GM20431 (cell line): Measurements from ENCODE around the gene SLC44A4.
"Not testable (repeated sequence)": the region's sequence is repeated elsewhere in the genome, so short reads cannot be mapped to it uniquely, and the experiment has no call there.

Experiments
- in situ Hi-C: fragments of 300-500 bp; cut with MseI, MboI; formaldehyde crosslinking; loops from one replicate; pipeline ENCODE4 v1.15.0; 2020; ENCODE audit warnings: low sequenced_read_pairs; ENCODE audit not compliant: unreplicated experiment

Gene SLC44A4

DNA sequence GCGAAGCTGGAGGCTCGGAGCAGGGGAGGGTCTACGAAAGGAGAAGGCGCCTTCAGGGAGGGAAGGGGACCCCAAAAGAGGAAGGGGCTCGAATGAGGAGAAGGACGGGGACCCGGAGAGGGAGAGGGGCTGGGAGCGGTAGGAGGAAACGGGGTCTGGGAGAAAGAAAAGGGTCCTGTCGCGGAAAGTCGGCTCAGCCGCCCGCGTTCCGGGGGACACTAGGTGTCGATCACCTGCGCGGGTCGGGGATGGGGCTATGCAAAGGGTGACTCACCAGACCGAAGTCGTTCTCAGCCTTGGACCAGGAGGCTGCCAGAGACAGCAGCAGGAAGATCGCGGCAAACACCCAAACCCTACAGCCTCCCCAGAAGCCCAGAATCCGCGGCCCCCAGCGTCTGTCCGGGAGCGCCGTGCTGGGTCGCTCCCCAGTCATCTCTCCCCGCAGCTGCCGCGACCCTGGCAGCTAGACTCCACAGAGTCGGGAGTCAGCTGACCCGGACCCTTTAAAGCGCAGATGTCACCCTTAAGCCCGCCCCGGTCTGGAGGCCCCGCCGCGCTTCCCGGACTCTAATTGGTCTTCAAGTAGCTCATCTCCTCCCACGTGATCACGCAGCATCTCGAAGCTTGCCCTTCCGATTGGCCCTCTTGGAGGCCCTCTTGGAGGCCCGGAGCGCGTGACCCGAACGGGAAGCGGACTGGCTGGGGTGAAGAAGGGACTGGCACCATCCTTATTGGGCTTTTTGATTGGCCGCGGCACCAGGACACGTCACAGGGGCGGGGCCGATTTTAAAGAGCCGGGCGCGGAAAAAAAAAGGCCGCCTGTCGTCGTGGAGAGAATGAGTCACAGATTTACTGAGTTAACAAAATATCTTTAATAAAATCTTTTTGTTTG lies 16.2 kb downstream of the SLC44A4 start, which contains the start of gene NEU1:
Gene NEU1, minus strand, starts transcription at position 478 of the 892 bp plus-strand sequence. Its CDS starts 45 bp downstream, at position 433.
- in situ Hi-C loops, result no loop called here

DNA sequence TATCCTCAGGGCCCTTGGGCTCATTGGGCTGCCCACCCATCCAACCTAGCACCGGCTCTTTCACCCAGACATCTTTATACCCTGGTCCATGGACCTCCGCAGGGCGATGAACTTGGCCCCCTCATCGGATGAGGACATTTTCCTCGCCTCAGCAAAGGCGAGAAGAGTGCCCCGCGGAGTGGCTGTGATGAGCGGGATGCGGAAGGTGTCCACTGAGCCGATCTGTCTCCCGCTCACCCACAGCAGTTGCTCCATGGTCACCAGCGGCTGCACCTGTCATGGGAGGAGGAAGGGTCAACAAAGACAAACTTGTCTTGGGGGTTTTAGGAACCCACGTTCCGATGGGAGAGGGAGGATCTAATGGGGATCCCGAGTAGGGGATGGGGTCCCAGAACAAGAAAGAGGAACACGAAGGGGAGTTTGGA lies 16.9 kb downstream of the SLC44A4 start:
- in situ Hi-C loops, result no loop called here

DNA sequence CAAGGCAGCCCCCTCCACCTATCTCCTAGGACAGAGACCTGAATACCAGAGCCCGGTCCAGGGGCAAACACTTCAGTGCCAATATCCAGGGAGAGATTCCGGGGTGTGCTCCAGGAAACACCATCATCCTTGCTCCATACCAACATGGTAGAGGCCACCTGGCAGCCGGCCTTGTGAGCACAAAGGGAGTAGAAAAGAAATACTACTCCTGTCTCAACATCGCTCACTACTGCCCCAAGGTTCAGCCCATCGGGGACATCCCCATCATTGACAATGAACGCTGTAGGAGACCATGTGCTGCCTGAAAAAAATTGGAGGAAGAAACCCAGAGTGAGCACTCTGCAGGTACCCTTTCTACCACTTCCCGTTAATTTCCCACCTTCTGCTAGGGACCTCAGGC lies 17.6 kb downstream of the SLC44A4 start:
- in situ Hi-C loops, result no loop called here

DNA sequence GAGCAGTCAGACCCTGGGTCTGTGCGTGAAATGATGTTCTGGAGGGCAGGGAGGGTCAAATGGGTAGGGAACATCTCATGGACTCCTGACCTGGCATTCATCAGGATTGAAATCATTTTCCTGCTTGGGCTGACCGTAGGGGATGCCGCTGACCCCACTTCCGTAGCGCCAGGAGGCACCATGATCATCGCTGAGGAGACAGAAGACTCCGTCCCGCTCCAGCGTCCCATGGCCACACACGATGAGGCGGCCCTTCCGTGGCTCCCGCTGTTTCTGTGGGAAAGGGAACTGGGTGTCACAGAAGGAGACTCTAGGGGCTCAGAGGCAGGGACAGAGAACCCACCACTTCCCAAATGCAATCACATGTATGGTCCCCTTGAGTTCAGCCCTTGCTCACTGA lies 18.4 kb downstream of the SLC44A4 start:
- in situ Hi-C loops, result no loop called here

DNA sequence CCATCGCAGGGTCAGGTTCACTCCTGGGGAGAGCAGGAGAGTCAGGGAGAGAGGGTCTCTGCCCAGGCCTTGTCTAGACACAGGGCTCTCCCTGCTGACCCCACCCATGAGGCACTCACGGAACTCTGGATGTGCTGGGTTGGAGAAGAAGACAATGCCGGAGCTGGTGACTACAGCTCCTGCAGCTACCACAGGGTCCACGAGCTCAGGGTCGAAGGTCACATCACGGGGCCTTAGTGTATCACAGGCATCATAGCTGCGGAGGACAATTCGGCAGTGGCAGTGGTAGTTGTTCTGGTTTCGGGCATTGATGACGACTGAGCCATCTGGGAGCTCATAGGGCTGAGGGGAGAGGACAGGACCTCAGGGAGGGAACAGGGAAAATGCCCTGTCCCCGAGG lies 18.9 kb downstream of the SLC44A4 start:
- in situ Hi-C loops, result no loop called here

DNA sequence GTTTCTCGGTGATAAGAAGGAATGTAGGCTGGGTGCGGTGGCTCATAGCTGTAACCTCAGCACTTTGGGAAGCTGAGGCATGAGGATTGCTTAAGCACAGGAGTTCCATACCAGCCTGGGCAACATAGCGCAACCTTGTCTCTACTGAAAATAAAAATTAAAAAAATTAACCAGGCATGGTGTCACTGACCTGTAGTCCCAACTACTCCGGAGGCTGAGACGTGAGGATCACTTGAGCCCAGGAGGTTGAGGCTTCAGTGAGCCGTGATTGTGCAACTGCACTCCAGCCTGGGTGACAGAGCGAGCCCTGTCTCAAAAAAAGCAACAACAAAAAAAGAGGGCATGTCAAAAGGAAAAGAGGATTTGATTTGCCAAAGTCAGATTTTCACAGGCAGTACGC lies 20.1 kb downstream of the SLC44A4 start:
- in situ Hi-C loops, result no loop called here

DNA sequence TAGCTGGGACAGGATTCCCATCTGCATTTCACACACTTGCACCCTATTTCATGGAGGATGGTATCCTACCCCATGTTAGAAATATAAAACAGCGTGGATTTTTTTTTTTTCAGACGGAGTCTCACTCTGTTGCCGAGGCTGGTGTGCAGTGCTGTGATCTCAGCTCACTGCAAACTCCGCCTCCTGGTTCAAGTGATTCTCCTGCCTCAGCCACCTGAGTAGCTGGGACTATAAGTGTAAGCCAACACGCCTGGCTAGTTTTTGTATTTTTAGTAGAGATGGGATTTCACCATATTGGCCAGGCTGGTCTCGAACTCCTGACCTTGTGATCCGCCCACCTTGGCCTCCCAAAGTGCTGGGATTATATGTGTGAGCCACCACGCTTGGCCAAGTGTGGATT lies 21.0 kb downstream of the SLC44A4 start:
- in situ Hi-C loops, result not testable (repeated sequence)

DNA sequence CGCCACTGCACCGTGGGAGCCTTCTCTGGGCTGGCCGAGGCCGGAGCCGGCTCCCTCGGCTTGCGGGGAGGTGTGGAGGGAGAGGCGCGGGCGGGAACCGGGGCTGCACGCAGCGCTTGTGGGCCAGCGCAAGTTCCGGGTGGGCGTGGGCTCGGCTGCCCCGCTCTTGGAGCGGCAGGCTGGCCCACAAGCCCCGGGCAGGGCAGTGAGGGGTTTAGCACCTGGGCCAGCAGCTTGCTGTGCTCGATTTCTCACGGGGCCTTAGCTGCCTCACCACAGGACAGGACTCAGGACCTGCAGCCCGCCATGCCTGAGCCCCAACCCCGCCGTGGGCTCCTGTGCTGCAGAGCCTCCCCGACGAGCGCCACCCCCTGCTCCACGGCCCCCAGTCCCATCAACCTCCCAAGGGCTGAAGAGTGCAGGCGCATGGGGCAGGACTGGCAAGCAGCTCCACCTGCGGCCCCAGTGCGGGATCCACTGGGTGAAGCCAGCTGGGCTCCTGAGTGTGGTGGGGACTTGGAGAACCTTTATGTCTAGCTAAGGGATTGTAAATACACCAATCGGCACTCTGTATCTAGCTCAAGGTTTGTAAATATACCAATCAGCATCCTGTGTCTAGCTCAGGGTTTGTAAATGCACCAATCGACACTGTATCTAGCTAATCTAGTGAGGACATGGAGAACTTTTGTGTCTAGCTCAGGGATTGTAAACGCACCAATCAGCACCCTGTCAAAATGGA lies 26.6 kb downstream of the SLC44A4 start:
- in situ Hi-C loops, result not testable (repeated sequence)

DNA sequence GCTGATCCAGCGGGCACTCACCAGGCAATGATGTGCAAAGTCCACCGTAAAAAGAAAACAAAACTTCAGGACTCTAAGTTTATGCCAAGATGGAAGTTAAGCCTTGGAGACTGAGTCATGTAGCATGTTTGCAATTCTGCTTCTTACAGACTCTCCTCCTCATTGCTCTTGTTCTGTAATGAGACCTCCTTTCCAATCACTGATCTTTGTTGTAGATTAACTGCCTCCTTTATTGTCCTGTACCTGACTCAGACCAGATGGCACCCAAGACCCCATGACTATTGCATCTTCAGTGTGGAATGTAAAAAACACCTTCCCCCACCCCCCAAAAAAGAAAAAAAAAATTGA lies 27.3 kb downstream of the SLC44A4 start:
- in situ Hi-C loops, result no loop called here

DNA sequence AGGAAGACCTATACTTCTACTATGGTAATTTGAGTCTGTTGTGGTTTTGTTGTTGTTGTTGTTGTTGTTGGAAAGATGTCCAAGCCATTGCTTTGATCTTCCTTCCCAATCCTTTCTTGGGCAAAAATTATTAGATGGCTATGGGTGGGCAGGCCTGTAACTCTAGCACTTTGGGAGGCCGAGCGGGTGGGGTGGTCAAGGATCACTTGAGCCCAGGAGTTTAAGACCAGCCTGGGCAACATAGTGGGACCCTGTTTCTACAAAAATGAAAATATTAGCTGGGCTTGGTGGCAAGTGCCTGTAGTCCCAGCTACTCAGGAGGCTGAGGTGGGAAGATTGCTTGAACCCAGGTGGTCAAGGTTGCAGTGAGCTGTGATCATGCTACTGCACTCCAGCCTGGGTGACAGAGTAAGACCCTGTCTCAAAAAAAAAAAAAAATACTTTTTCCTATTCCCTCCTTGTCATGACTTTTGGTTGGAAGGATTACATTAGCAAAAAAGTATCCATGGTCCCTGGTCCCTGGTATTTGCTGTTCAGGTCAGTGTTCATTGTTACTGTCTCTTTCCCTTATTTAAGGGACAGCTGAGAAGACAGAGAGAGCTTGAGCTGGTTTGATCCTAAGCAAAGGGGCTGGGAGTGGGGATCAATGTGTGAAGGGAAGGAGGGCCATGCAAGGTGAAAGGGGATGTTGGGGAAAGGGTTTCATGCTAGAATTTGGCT lies 27.9 kb downstream of the SLC44A4 start:
- in situ Hi-C loops, result no loop called here

DNA sequence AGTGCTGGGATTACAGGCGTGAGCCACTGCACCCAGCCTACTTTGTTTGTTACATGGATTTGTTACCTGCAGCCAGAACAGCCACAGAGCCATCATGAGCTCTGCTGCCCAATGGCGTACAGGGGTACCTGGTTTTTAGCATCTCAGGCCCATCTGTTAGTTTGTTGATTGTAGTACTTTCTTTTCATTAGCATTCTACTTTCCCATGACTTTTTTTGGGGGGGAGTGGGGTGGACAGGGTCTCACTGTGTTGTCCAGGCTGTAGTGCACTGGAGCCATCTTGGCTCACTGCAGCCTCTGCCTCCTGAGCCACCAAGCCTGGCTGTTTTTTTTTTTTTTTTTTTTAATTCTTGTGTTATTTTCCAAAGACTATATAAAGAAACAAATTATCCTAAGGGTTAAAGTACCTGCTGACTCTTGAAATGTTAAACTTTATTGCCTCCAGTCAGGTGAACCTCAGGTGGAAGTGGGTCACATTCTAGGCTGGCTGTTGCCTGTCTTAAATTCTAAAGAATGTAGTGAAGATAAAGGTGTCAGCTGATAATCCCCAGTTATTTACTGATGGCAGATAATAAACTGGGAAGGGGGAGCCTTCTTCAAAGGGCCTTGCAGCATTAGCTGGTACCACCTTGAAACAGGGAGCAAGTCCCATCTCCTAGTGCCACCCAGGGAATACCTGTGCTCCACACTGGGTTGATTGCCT lies 31.4 kb downstream of the SLC44A4 start:
- in situ Hi-C loops, result no loop called here

DNA sequence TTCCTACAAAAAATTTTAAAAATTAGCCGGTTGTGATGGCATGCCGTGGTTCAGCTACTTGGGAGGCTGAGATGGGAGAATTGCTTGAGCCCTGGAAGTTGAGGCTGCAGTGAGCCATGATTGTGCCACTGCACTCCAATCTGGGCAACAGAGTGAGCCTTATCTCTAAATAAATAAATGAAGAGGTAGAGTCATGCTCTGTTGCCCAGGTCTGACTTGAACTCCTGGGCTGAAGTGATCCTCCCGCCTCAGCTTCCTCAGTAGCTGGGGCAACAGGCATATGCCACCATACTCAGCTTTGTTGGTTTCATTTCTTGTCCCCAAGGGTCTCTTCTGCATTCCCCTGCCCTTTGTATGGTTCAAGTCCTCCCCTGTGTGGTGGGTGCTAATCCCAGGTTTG lies 34.3 kb downstream of the SLC44A4 start:
- in situ Hi-C loops, result no loop called here

DNA sequence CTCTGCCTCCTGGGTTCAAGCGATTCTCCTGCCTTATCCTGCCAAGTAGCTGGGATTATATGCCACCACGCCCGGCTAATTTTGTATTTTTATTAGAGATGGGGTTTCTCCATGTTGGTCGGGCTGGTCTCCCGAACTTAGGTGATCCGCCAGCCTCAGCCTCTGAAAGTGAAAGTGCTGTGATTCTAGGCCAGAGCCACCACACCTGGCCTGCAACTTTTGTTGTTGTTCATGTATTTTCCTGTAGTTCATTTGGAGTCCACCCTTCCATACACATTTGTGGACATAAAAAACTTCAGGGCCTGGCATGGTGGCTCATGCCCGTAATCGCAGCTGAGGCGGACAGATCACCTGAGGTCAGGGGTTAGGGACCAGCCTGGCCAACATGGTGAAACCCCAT lies 36.7 kb downstream of the SLC44A4 start:
- in situ Hi-C loops, result no loop called here

DNA sequence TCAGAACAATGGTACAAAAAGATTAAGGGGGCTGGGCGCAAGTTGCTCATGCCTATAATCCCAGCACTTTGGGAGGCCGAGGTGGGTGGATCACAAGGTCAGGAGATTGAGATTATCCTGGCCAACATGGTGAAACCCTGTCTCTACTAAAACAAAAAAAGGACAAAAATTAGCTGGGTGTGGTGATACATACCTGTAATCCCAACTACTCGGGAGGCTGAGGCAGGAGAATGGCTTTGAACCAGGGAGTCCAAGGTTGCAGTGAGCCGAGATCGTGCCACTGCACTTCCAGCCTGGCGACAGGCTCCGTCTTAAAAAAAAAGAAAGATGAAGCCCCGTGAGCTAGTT lies 39.0 kb downstream of the SLC44A4 start:
- in situ Hi-C loops, result not testable (repeated sequence)

DNA sequence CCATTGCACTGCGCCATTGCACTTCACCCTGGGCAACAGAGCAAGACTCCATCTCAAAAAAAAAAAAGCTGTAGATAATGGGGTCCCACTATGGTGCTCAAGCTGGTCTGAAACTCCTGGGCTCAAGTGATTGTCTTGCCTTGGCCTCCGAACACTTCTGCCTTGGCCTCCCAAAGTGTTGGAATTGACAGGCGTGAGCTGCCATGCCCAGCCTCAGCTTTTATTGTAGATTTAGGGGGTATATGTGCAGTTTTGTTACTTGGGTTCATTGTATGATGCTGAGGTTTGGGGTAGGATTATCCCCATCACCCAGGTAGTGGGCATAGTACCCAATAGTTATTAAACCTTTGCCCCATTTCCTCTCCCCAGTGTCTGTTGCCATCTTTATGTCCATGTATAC lies 39.8 kb downstream of the SLC44A4 start:
- in situ Hi-C loops, result no loop called here

DNA sequence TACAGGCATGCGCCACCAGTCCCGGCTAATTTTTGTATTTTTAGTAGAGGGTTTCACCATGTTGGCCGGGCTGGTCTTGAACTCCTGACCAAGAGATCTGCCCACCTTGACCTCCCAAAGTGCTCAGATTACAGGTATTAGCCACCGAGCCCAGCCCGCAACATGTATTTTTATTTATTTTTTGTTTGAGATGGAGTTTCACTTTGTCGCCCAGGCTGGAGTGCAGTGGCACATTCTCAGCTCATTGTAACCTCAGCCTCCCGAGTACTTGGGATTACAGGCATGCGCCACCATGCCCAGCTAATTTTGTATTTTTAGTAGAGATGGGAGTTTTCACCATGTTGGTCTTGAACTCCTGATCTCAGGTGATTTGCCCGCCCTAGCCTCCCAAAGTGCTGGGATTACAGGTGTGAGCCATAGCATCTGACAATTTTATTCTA lies 40.7 kb downstream of the SLC44A4 start:
- in situ Hi-C loops, result not testable (repeated sequence)

DNA sequence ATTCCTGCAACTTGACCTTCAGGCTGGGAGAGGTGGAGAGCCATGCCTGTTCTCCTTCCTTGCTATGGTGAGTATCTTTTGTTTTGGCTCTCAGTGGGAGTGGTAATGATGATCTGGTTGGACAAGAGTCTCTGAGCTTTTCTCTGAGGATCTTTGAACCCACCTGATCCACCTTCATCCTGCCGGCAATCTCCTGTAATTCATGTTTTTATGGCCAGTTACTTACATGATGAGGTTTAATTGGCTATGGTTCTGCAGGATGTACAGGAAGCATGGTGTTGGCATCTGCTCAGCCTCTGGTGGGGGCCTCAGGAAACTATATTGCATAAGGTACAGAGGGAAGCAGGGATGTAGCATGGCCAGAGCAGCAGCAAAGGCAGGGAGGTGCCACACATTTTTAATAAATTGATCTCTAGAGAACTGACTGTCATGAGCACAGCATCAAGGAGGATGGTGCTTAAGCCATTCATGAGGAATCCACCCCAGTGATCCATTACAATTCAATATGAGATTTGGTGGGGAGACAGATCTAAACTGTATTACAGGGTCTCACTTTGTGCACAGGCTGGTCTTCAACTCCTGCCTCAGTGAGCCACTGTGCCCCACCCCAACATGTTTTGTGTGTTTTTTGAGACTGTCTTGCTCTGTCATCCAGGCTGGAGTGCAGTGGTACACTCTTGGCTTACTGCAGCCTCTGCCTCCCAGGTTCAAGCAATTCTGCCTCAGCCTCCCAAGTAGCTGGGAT lies 41.3 kb downstream of the SLC44A4 start:
- in situ Hi-C loops, result no loop called here

DNA sequence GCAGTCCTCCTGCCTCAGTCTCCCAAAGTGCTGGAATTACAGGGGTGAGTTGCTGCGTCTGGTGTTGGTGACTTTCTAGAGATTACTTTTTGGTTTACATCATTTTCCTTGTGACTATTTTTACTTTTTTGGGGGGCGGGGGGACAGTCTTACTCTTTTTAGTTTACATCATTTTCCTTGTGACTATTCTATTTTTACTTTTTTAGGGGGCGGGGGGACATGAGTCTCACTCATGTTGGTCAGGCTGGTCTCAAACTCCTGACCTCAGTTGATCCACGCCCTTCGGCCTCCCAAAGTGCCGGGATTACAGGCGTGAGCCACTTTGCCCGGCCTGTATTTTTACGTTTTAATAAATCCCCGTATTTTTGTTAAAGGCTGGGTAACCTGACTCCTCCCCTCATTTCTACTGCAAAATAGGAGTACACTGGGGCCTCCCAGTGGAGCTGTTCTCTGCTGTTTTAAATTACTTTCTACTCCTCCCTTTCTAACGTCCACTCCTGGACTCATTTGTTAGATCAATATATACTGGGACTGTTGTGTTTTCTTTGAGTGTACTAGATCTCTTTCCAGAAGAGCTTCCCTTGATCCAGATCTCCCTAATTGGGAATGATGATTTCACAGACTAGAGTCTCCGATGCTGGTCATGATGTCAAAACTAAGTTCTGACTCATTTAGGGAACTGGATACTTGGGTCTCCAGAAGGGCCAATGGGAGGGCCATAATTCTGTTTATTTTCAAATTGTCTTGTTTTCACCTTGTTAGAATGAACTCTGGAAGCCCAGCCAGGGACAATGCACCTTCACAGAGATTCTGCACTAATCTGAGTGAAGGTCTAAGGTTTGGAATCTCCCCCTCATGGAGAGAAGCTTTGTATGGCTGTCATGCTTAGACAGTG lies 42.1 kb downstream of the SLC44A4 start:
- in situ Hi-C loops, result no loop called here
